ENCODE measurements around the gene OR51I1.

OR51I1 gene, protein sequence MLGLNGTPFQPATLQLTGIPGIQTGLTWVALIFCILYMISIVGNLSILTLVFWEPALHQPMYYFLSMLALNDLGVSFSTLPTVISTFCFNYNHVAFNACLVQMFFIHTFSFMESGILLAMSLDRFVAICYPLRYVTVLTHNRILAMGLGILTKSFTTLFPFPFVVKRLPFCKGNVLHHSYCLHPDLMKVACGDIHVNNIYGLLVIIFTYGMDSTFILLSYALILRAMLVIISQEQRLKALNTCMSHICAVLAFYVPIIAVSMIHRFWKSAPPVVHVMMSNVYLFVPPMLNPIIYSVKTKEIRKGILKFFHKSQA

GRCh38 chr11:5441414-5441813, at the start of gene OR51I1:
OR51I1 (minus strand) TSS chr11:5441514; CDS start chr11:5441514, 0 bp downstream.
- no peak for DNase-seq

GRCh38 chr11:5489576-5490357, 48.5 kb upstream of the OR51I1 start:
- DNase-seq, result no peak

GRCh38 chr11:5488798-5489399, 47.6 kb upstream of the OR51I1 start:
- DNase-seq, result no peak

- no peak for DNase-seq
These were observed 47.1 kb upstream of the OR51I1 start, which contains the start of gene OR52D1 for GRCh38 chr11:5488385-5488784. OR52D1 (plus strand) TSS chr11:5488685; CDS start chr11:5488707, 22 bp downstream.

GRCh38 chr11:5486421-5486820, 45.1 kb upstream of the OR51I1 start:
- DNase-seq, result no peak

DNA sequence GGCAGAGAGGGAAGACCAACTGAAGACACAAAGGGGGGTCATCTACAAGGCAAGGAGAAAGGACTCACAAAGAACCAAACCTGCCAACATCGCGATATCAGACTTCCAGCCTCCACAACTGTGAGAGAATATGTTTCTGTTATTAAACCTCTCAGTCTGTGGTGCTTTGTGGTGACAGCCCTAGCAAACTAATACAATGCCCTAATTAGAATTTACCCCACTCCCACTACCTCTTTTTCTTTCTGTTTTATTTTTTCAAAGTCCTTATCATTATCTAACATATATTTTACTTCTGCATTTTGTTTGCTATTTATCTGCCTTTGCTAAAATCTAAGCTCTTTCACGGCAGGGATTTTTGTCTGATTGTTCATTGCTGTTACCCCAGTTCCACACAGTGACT, 44.7 kb upstream of the OR51I1 start:
- no peak for DNase-seq

GRCh38 chr11:5476186-5476819, 35.0 kb upstream of the OR51I1 start:
- DNase-seq, result no peak

- no peak for DNase-seq
These were observed 32.6 kb upstream of the OR51I1 start for GRCh38 chr11:5473921-5474320.

- DNase-seq, result no peak
These were observed 26.2 kb upstream of the OR51I1 start for GRCh38 chr11:5467527-5467926.

GRCh38 chr11:5460983-5461621, 19.8 kb upstream of the OR51I1 start:
- no peak for DNase-seq

DNA sequence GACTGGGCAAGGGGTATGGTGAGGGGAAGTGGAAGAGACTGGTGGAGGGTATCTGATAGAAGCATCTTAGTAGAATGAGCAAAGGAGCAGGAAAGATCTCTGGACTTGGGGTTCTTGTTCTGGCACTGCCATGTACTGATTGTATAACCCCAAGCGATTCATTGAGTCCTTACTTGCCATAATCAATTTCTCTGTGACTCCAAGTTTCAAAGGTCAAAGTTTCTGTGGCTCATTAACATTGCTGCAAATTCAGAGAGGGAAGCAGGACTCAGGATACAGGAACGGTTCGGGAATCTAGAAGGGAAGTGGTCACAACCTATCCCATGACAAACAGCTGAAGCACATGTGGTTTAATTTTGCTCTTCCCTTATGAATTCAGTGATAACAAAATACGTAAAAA, 8.1 kb upstream of the OR51I1 start:
- DNase-seq, result no peak

DNA sequence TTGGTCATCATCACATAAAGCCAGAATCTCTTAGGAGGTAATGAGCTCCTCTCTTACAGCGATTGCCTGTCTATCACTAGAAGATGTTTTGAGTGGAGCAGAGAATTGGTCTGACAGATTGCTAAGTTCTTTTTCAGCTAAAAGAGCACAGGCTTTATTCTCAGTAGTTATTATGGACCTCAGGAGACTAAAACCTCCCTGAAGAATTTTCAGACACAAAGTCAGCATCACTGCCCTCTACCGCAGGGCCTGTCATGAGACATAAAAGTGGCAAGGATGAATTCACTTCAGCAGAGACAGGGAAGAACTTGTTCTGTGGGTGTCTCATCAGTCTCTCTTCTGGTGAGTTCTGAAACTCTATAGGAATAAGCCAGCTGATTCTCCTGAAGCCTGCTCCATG, 7.7 kb upstream of the OR51I1 start, which contains the start of gene OR51I2:
Gene OR51I2, plus strand, starts transcription at position 301 of the 400 bp plus-strand sequence. CDS start 4,166 bp downstream, outside the sequence.
- DNase-seq, result no peak

- no peak for DNase-seq
These were observed 2.6 kb upstream of the OR51I1 start for GRCh38 chr11:5443835-5444393.

DNA sequence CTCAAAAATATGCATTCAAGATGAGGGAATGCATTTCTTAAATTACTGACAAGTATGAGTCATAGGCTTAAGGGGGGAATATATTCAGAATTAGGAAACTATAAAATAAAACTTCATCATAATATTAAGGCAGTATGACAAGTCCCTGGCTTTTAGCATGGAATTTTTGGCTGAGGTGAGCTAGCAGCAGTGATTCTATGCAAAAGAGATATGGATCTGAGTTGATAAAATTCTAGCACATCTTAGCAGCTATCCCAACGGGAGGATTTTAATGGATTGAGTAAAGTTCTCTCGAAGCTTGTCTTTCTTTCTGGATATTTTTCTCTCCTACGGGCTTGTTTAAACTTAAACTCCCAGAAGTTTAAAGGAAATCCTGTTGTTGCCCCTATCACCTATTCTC, 18.2 kb downstream of the OR51I1 start:
- DNase-seq, result no peak

DNA sequence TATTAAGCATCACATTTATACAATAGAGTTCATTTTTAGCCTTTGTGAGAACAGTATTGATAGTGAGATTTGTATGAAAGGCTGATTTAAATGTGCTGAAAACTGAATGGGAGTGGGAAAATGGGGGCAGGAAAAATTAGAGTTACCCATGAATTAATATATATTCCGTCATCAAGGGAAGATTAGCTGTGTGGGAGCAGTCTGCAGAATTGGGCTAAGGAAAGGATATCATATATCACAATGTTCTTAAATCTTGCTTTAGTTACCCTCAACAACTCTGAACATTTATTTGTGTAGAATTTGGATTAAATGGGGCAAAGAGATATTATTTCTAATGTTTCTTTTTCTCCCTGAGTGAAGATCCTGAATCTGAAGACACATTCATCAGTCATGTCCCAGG, 19.5 kb downstream of the OR51I1 start, which contains the start of gene OR51Q1:
Gene OR51Q1, plus strand, starts transcription at position 301 of the 400 bp plus-strand sequence. Its CDS starts 90 bp downstream, at position 391.
- no peak for DNase-seq

GRCh38 chr11:5420993-5421392, 20.3 kb downstream of the OR51I1 start:
- DNase-seq, result no peak

DNA sequence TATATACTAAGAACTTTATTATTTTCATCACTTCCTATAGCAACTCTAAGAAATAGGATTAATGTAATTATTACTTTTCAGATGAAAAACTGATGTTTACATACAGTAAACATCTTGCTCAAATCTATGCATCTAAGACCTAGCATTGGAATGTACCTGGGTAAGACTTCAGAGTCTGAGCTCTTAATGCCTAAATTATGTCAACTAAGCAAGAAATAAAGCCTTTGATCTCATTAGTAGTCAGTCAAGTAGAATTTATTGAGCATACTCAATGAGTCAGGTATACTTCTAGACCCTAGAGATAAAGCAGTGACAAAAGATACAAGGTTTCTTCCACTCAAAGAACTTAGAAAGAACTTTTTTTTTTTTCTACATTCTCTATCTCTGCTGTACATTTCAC, 36.1 kb downstream of the OR51I1 start:
- no peak for DNase-seq

GRCh38 chr11:5398936-5399335, 42.4 kb downstream of the OR51I1 start:
- DNase-seq, result no peak

- no peak for DNase-seq
These were observed 47.2 kb downstream of the OR51I1 start for GRCh38 chr11:5394091-5394490.
